ENCODE measurements around the gene MARCKSL1.
"Not testable (repeated sequence)": the region's sequence is repeated elsewhere in the genome, so short reads cannot be mapped to it uniquely, and the experiment has no call there.

Gene MARCKSL1

GRCh38 chr1:32284777-32285176 is 51.3 kb downstream of the MARCKSL1 start:
- not testable (repeated sequence) for DNase-seq

Data from fibroblast of skin of scalp (primary cell).